Stimulated activated CD4-positive, alpha-beta T cell treated with anti-CD3 and anti-CD28 coated beads, Interleukin-1b, Interleukin-23, amount 100 ng/mL, for 4 hours (primary cell): ENCODE data around the gene LOXL1.

Experiments used
- DNase-seq, 2 donors: peaks; one replicate each; pipeline ENCODE4 v3.0.0-alpha.2; 2020; ENCODE audit warnings: low read depth in 2 of 2

The LOXL1 gene

GRCh38 chr15:73922186-73923151 lies 3.8 kb upstream of the LOXL1 start:
- no peak for DNase-seq

- DNase-seq, result no peak
Measured at GRCh38 chr15:73923156-73923487, 3.1 kb upstream of the LOXL1 start.

GRCh38 chr15:73923488-73924164 lies 2.6 kb upstream of the LOXL1 start:
- DNase-seq, result no peak

GRCh38 chr15:73924171-73924921 lies 1.9 kb upstream of the LOXL1 start:
- DNase-seq, result peak in 1 of 2 donors; percentile 16

GRCh38 chr15:73925848-73926218 lies 429 bp upstream of the LOXL1 start:
- DNase-seq, result no peak

- peak; percentile 33 to 36 for DNase-seq
Measured at GRCh38 chr15:73927003-73927475, 777 bp downstream of the LOXL1 start.

- peak; percentile 63 to 74 for DNase-seq
Measured at GRCh38 chr15:73927476-73928240, 1.4 kb downstream of the LOXL1 start.

GRCh38 chr15:73928241-73928579 lies 1.9 kb downstream of the LOXL1 start:
- DNase-seq, result no peak

GRCh38 chr15:73928971-73929627 lies 2.8 kb downstream of the LOXL1 start:
- no peak for DNase-seq

- DNase-seq, result no peak
Measured at GRCh38 chr15:73930371-73930770, 4.1 kb downstream of the LOXL1 start.

GRCh38 chr15:73930790-73931281 lies 4.6 kb downstream of the LOXL1 start:
- DNase-seq, result no peak

GRCh38 chr15:73931441-73931840 lies 5.2 kb downstream of the LOXL1 start:
- DNase-seq, result no peak

- no peak for DNase-seq
Measured at GRCh38 chr15:73932381-73933191, 6.3 kb downstream of the LOXL1 start.

GRCh38 chr15:73934281-73934680 lies 8.0 kb downstream of the LOXL1 start:
- no peak for DNase-seq

GRCh38 chr15:73935547-73935946 lies 9.3 kb downstream of the LOXL1 start:
- no peak for DNase-seq

GRCh38 chr15:73936181-73936580 lies 9.9 kb downstream of the LOXL1 start:
- DNase-seq, result no peak

GRCh38 chr15:73936588-73937290 lies 10.5 kb downstream of the LOXL1 start:
- DNase-seq, result no peak

- no peak for DNase-seq
Measured at GRCh38 chr15:73937296-73937695, 11.0 kb downstream of the LOXL1 start.

GRCh38 chr15:73937726-73938125 lies 11.5 kb downstream of the LOXL1 start:
- DNase-seq, result no peak
